Panc1 (cell line): ENCODE data around the gene CWC27.

Experiments used
- POLR2AphosphoS5 ChIP-seq: IDR thresholded peaks from 2 replicates; pipeline ENCODE4 v1.6.1; 2012; ENCODE audit warnings: mild to moderate bottlenecking, low read depth, low read length, moderate library complexity
- REST ChIP-seq, 2 experiments: IDR thresholded peaks; 2 replicates each; pipeline ENCODE4 v1.6.1; 2011 to 2012; ENCODE audit warnings: low read depth in 2 of 2, control low read depth in 1 of 2, low read length in 1 of 2, mild to moderate bottlenecking in 1 of 2, moderate library complexity in 1 of 2; ENCODE audit not compliant: insufficient read depth in 1 of 2

- TF ChIP-seq REST (IDR thresholded peaks at IDR 0.05; ENCODE audit: insufficient read depth in 1 of 2, low read depth in 2 of 2, low read length in 1 of 2): no peak
- TF ChIP-seq POLR2AphosphoS5: no peak
These were observed 17.6 kb downstream of the CWC27 start for GRCh38 chr5:64786372-64786771.
